Hepatocyte (in vitro differentiated cells): ENCODE data around the gene ARHGAP6. TPM values are rescaled to one million over a fixed set of nuclear protein-coding genes. Genes with fewer than 3 reads are reported as not detected.

ENCODE experiments used
- DNase-seq: peaks from one replicate; pipeline ENCODE4 v3.0.0-alpha.2; 2016; ENCODE audit warnings: low spot score
- H2AFZ ChIP-seq: fragments of 200-600 bp; sonication (generic); 2 replicates; pipeline ENCODE4 v1.6.0; 2016; ENCODE audit warnings: antibody characterized with exemption, mild to moderate bottlenecking
- H3K27ac ChIP-seq: fragments of 200-600 bp; sonication (generic); 2 replicates; pipeline ENCODE4 v1.5.1; 2016; ENCODE audit warnings: mild to moderate bottlenecking
- H3K27me3 ChIP-seq: fragments of 200-600 bp; sonication (generic); 2 replicates; pipeline ENCODE4 v1.6.1; 2016
- H3K36me3 ChIP-seq: fragments of 200-600 bp; sonication (generic); replicated peaks from 2 replicates; pipeline ENCODE4 v1.5.1; 2016; ENCODE audit warnings: low read depth; ENCODE audit not compliant: insufficient read depth
- H3K4me1 ChIP-seq: fragments of 200-600 bp; sonication (generic); 2 replicates; pipeline ENCODE4 v1.5.1; 2016; ENCODE audit warnings: mild to moderate bottlenecking, moderate library complexity; ENCODE audit not compliant: insufficient read depth
- H3K4me2 ChIP-seq: fragments of 200-600 bp; sonication (generic); 2 replicates; pipeline ENCODE4 v1.6.0; 2016
- H3K4me3 ChIP-seq: fragments of 200-600 bp; sonication (generic); 2 replicates; pipeline ENCODE4 v1.5.1; 2016; ENCODE audit warnings: mild to moderate bottlenecking
- H3K79me2 ChIP-seq: fragments of 200-600 bp; sonication (generic); 2 replicates; pipeline ENCODE4 v1.6.0; 2017; ENCODE audit warnings: mild to moderate bottlenecking
- H3K9me2 ChIP-seq: fragments of 200-600 bp; sonication (generic); replicated peaks from 2 replicates; pipeline ENCODE4 v1.6.0; 2017; ENCODE audit warnings: mild to moderate bottlenecking; ENCODE audit not compliant: insufficient read depth
- H3K9me3 ChIP-seq: fragments of 200-600 bp; sonication (generic); 2 replicates; pipeline ENCODE4 v1.5.1; 2016; ENCODE audit warnings: low read depth, mild to moderate bottlenecking
- H4K20me1 ChIP-seq: fragments of 200-600 bp; sonication (generic); 2 replicates; pipeline ENCODE4 v1.6.0; 2016; ENCODE audit warnings: mild to moderate bottlenecking; ENCODE audit not compliant: insufficient read depth, poor library complexity, severe bottlenecking
- CTCF ChIP-seq: fragments of 200-600 bp; sonication (generic); IDR thresholded peaks from 2 replicates; pipeline ENCODE4 v1.5.1; 2016; ENCODE audit warnings: antibody characterized with exemption, mild to moderate bottlenecking; ENCODE audit not compliant: poor library complexity
- EZH2 ChIP-seq: fragments of 200-600 bp; sonication (generic); IDR thresholded peaks from 2 replicates; pipeline ENCODE4 v1.6.1; 2016; ENCODE audit warnings: antibody characterized with exemption, mild to moderate bottlenecking, borderline replicate concordance
- EZH2phosphoT487 ChIP-seq: fragments of 200-600 bp; sonication (generic); IDR thresholded peaks from one replicate; pipeline ENCODE4 v1.6.1; 2018; ENCODE audit warnings: antibody characterized with exemption, mild to moderate bottlenecking, low read depth, moderate library complexity; ENCODE audit not compliant: unreplicated experiment, severe bottlenecking
- WGBS: methylation state at CpG from one replicate; pipeline ENCODE4 v1.1.6; 2016; ENCODE audit warnings: low lambda C conversion rate; ENCODE audit errors: missing lambda C conversion rate; 5-methylcytosine and 5-hydroxymethylcytosine counted together
- polyA plus RNA-seq: library from polyadenylated mRNA; unstranded; fragments of >200 nt; fragmentation: Nextera tagmentation; extraction: Ambion mirVana; gene quantifications from 2 replicates; pipeline ENCODE4 v1.2.1, GENCODE V29; 2016
- total RNA-seq: library from RNA; depleted of rRNA; stranded (reverse); fragments of >200 nt; gene quantifications from 2 replicates; pipeline ENCODE4 v1.2.3, GENCODE V29; 2014

The ARHGAP6 gene
- total and polyA plus RNA-seq, 2 experiments from 2014 or later = 4.9 to 6.9 TPM

GRCh38 chrX:11151799-11152559 is 513.7 kb downstream of the ARHGAP6 start:
- TF ChIP-seq EZH2 = no peak
- no peak for TF ChIP-seq CTCF
- no peak for TF ChIP-seq EZH2phosphoT487
- Histone ChIP-seq H4K20me1 (no peaks in the 10 kb centered on the region), H3K27me3 (no peaks in the 10 kb centered on the region), H3K27ac (no peak overlapping the region), H2AFZ (no peak overlapping the region), H3K4me2 (no peak overlapping the region), H3K4me1 (peaks cover 9% of the 10 kb centered on the region), H3K36me3 (no peaks in the 10 kb centered on the region), H3K9me3 (no peaks in the 10 kb centered on the region), H3K79me2 (no peaks in the 10 kb centered on the region), H3K9me2 (no peaks in the 10 kb centered on the region), H3K4me3 (no peak overlapping the region)
- DNase-seq = no peak
- 50% methylated on average over 4 of the region's 4 CpGs for WGBS

DNA sequence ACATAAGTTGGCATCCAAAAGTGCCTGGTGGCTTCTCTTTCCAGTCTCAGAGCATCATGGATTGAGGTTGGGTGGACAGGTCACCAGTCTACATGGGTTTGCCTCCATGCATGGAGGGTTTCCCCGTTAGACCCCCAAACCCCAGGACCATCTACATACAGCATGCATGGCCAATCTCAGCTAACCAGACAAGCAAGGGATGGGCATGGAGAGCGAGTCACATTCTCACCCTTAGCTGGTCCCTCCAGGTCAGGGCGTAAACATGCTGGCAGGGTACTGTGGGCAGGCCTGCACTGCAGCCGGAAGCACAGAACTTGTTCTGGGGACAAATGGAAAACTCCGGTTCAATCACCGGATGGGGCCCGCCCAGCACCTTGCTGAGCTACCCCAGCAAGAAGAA is 517.3 kb downstream of the ARHGAP6 start:
- 89% methylated on average over 7 of the region's 7 CpGs for WGBS
- no peak for TF ChIP-seq CTCF
- no peak for TF ChIP-seq EZH2phosphoT487
- no peak for TF ChIP-seq EZH2
- H3K79me2 ChIP-seq = no peaks in the 10 kb centered on the region

DNA sequence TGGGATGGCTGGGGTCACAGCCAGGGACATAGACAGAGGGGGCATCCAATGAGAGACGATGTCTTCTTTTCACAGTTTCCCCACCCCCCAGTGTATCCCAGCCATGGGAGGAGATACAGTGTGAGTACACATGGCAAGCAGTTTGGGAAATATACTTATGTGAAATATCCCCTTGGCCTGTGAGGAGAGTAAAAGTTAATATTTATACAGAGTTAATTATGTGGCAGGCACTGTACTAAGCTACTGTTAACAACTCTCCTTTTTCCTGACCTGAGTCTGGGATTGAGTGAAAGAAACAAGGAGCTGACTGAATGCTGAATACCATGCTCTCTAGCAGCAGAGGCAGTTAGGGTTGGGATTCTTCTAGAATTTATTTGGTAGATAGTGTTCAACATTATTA is 519.3 kb downstream of the ARHGAP6 start:
- Histone ChIP-seq H3K27ac (no peak overlapping the region), H3K9me3 (no peaks in the 10 kb centered on the region), H3K79me2 (no peaks in the 10 kb centered on the region), H2AFZ (no peak overlapping the region), H3K4me3 (no peak overlapping the region), H3K4me2 (no peak overlapping the region), H4K20me1 (no peaks in the 10 kb centered on the region), H3K27me3 (no peaks in the 10 kb centered on the region), H3K4me1 (peaks cover 2% of the 10 kb centered on the region), H3K9me2 (no peaks in the 10 kb centered on the region), H3K36me3 (no peaks in the 10 kb centered on the region)
- no peak for DNase-seq
- no peak for TF ChIP-seq CTCF
- no peak for TF ChIP-seq EZH2phosphoT487
- no peak for TF ChIP-seq EZH2
- 85% methylated on average over 1 of the region's 1 CpG for WGBS

More for the DNA sequence above, 517.3 kb downstream of the ARHGAP6 start:
- H3K9me3 ChIP-seq = no peaks in the 10 kb centered on the region
- H3K4me3 ChIP-seq = no peak overlapping the region
- H3K27ac ChIP-seq = no peak overlapping the region
- H4K20me1 ChIP-seq = no peaks in the 10 kb centered on the region
- no peak overlapping the region for H2AFZ ChIP-seq
- no peaks in the 10 kb centered on the region for H3K9me2 ChIP-seq
- H3K4me2 ChIP-seq = no peak overlapping the region
- no peak for DNase-seq
- H3K4me1 ChIP-seq = peaks cover 9% of the 10 kb centered on the region
- no peaks in the 10 kb centered on the region for H3K27me3 ChIP-seq
- no peaks in the 10 kb centered on the region for H3K36me3 ChIP-seq
